ENCODE data around the gene TMEM184A. TPM values are rescaled to one million over a fixed set of nuclear protein-coding genes. Genes with fewer than 3 reads are reported as not detected.
"Not testable (repeated sequence)": the region's sequence is repeated elsewhere in the genome, so short reads cannot be mapped to it uniquely, and the experiment has no call there.

The TMEM184A gene
- polyA plus RNA-seq, 1 donor = 6.1 TPM

DNA sequence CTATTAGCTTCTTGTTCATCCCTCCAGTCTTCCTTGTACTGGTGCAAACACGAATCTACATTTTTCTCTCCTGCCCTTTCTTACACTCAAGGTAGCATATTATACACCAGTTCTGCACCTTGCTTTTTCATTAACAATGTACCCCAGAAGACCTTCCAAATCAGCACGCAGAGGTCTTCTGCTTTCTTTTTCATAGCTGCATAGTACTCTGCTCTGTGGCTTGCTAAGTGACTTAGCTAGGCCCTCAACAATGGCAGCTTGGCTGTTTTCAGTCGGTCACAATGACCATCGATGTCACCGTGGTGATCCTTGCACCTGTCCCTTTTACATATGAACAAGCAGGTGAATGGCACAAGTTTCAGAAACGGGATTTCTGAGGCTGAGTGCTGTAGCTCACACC lies 30.6 kb downstream of the TMEM184A start:
- DNase-seq = no peak

DNA sequence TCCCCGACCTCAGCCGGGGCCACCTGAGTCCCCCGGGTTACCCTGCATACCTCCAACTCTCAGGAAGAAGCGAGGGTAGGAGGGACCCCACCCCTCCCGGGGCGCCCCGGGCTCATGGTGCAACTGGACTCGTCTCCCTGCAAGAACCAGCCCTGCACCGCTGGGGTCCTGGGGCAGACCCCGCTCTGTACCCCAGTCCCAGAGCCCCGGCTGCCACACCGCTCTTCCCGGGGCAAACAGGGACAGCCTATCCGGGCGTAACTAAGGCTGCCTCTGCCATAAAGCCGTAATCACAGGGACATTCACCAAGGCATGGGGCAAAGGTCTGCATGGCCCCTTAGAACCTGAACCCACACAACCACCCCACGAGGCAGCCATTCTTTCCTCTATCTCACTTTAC lies 32.2 kb downstream of the TMEM184A start:
- no peak for DNase-seq

DNA sequence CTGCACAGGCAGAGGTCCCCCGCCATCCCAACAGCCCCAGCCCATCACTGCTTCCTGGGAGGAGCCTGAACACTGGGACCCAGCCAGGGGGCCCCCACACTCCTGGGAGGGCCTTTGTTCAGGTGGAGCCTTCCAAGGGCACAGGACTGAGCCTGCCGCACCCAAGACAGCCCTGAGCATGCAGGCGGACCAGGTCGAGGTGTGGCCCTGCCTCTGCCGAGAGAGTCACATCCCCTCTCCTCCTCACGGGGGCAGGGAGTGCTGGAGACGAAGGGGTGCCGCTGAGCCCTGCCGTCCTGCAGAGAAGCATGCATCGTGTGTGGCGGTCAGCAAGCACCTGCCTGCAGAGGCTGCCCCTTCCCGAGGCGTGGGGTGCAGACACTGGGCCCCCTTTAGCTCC lies 32.8 kb downstream of the TMEM184A start:
- no peak for DNase-seq

DNA sequence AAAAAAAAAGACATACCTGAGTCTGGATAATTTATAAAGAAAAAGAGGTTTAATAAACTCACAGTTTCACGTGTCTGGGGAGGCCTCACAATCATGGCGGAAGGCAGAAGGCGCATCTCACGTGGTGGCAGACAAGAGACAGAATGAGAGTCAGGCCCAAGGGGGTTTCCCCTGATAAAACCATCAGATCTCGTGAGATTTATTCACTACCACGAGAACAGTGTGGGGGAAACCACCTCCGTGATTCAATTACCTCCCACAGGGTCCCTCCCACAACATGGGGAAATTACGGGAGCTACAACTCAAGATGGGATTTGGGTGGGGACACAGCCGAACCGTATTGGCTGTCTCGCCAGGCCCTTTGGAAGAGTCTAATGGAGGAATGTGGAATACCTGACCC lies 34.5 kb downstream of the TMEM184A start:
- no peak for DNase-seq

DNA sequence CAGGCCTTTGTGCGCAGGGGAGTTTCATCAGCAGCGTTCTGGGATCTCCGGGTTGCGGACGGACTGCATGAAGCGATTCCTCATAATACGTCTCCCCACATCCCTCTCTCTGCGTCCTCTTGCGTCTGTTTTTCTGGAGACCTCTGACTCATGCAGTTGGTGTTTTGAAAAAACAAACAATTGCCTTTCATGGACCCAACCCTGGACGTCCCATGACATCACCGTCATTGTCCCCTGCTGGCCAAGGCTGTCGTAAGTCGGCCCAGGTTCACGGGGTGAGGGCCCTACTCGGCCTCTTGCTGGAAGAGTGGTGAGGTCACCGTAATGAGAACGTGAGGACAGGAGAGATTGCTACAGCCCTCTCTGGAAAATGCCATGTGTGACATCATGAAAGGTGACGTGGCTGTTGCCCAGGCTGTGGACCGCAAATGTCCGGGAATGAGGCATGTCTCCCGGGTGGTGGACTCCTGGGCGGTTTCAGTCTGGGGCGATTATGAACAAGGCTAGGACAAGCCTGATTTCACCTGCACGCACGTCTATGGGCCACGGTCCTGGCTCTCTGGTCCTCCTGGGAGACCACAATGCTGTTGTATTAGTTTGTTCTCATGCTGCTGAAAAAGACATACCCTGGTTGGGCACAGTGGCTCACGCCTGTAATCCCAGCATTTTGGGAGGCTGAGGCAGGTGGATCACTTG lies 35.3 kb downstream of the TMEM184A start:
- DNase-seq = no peak

DNA sequence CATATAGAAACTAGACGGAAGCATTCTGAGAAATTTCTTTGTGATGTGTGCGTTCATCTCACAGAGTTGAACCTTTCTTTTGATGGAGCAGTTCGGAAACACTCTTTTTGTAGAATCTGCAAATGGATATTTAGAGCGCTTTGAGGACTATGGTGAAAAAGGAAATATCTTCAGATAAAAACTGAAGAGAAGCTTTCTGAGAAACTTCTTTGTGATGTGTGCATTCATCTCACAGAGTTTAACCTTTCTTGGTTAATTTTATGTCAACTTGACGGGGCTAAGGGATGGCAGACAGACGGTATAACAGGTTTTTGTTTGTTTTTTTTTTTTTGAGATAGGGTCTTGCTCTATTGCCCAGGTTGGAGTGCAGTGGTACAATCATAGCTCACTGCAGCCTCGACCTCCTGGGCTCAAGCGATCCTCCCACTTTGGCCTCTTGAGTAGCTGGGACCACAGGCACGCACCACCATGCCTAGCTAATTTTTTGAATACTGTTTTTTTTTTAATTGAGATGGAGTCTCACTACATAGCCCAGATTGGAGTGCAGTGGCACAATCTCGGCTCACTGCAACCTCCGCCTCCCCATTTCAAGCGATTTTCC lies 36.6 kb downstream of the TMEM184A start:
- DNase-seq = not testable (repeated sequence)

DNA sequence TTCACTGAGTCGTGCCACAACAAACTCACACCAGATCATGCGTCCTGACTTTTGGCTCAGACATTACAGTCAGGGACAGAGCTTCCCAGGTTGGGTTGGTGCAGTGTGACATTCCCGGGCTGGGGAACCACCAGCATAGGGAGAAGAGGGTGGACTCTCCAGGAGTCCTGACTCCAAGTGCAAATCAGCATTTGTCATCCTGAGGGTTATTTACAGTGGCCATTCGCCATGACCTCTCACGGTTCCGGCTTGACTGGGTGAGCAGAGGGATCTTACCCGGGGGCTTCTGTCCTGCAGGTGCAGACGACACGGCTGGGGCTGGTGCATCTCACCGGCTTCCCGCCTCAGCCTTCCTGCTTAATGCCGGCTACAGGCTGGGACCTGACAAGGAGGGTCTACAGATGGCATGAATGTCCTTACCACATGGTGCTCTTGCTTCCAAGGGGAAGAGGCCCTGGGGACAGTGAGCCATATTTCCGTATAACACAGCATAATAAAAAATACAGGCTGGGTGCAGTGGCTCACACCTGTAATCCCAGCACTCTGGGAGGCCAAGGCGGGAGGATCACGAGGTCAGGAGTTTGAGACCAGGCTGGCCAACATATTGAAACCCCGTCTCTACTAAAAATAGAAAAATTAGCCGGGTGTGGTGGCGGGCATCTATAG lies 39.3 kb downstream of the TMEM184A start:
- no peak for DNase-seq

DNA sequence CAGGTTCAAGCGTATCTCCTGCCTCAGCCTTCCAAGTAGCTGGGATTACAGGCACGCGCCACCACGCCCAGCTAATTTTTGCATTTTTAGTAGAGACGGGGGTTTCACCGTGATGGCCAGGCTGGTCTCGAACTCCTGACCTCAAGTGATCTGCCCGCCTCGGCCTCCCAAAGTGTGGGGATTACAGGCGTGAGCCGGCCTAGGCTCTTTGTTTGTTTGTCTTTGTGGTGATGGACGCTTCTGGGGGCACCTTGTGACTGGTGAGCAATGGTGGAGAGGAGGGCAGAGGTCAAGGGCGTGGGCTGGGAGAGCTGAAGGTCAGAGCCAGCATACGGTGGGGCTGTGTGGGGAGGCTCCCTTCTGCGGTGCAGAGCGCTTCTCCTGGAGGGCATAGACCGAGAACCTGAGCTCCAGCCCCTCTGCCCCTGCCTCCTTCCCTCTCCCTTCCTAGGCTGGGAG lies 40.5 kb downstream of the TMEM184A start:
- DNase-seq = not testable (repeated sequence)

DNA sequence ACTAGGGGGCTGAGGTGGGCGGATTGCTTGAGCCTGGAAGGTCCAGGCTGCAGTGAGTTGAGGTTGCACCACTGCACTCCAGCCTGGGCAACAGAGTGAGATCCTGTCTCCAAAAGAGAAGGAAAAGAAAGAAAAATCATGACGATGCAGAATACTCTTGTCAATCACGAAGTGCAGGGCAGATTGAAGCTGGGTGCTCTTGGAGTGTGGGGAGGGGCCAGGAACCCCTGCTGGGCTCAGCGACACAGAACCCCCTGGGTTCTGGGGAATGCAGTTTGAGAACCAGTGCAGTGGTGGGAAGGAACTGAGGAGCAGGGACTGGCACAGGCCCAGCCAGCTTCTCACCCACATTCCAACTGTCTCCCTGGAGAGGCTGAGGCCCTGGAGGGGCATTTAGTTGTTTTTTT lies 41.0 kb downstream of the TMEM184A start:
- no peak for DNase-seq

DNA sequence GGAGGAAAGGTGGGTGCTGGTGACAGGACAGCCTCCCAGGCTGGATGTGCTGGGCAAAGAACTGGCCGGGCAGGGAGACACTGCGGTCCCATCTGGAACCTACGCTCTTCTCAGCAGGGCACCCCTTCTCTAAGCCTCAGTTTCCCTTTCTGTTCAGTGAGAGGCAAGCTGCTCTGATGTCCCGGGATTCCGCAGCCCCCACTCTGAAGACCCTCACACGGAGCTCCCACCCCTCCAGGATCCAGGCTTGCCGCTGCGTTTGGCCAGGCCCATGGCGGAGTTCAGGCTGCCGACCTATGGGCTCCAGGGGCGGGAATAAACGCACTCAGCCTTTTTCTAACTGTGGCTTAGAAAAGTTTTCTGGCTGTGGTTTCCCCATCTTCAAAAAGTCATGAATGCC lies 41.6 kb downstream of the TMEM184A start:
- no peak for DNase-seq

DNA sequence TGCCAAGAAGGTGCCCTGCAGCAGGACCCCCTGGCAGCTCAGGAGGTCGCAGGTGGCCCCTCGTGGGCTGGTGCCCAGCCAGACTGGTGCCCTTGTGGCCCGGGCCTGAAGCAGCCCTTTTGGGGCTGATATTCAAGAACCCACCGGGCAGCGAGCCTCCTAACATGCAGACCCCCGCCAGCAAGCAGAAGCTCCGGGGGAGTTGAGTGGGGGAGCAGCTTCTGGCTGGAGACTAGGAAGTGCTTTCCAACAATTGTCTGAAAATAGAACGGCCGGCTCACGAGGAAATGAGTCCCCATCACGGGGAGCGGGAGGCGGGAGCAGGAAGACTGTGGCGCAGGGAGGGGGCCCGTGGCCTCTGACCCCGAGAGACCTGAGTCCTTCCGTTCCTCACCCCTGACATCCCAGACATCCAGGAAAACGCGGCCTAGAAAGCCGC lies 42.3 kb downstream of the TMEM184A start:
- no peak for DNase-seq

DNA sequence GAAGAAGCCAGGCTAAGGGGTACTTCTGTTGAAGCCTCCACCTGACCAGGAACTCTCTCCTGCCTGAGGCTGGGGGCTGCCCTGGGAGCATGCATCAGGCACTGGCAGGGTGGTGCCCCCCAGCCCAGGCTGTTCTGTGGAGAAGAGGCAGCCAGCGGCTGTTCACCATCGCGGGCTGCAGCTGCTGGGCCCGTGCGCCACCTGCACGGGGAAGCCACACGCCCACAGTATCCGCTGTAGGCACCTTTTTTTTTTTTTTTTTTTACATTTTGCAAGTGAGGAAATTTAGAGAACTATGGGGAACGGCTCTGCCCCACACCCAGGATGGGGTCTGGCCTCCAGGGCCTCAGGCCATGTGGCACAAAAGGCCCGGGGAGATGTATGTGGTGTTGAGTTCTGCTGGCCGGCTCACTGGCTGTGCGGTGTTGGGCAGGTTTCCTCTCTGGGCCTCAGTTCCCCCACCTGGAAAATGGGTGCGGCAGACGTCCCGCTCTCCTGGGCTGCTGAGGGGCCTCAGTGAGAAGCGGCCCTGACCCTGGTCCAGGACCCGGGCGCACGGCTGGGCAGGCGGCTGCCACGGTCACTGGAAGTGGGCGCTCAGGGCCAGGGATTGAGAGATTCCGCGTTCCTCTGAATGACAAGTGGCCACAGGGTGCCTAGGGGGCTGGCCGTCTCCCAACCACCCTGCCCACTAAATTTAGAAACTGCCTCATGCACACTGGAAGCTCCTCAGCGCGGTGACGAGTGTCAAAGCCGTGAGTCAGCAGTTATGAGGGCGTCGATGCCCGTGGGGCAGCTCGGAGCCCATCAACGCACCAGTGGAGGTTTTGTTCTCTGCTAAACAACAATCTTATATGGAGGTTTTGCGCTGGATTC lies 43.0 kb downstream of the TMEM184A start:
- no peak for DNase-seq

DNA sequence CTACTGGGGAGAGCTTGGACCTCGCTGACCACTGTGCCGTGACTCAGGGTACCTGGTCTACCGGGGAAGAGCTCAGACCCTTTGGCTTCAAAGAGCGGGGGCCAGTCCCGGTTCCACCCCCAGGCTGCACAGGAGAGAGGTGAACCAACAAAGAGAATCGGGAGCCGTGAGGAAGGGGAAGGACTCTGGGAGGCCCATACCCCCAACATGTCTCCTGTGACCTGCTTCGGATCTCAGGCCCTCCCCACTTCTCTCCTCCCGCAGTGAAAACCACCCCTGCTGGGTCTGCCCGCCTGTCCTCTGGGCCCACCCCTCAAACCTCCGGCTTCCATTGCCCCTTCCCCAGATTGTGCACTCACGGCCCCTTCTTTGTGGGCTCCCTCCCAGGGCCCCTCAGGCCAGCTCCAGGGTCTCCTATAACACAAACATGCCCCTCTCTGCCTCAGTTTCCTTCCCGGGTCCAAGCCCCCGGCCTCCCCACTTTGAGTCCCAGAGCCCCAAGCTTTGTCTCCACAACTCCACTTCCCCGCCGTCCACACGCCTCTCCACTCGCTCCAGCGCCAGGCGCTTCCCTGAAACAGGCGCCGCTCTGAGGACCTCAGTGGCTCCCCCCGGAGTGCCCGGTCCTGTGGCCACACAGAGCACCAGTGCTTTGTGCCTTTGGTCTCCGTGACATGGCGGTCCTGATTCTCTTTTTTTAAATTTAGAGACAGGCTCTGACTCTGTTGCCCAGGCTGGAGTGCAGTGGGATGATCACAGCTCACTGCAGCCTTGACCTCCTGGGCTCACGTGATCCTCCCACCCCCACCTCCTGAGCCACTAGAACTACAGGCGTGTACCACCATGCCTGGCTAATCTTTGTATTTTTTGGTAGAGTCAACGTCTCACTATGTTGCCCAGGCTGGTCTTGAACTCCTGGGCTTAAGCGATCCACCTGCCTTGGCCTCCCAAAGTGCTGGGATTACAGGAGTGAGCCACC lies 44.3 kb downstream of the TMEM184A start:
- DNase-seq = no peak

DNA sequence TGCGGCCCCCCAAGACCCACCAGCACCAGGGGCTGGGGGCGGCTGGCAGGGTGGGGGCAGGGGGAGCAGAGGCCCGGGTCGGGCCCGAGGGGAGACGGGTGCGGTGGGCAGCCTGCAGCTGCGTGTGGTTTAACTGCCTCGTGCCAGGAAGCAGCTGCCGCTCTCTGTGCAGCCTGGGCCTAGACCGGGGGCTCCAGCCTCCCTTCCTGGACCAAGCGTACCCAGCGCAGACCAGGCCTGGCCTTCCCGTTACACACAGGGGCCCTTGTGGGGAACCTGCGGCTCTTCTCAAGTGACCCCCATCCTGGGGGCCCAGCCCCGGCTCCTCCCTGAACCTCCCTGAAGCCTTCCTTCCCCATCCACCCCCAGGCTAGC lies 45.2 kb downstream of the TMEM184A start:
- no peak for DNase-seq

DNA sequence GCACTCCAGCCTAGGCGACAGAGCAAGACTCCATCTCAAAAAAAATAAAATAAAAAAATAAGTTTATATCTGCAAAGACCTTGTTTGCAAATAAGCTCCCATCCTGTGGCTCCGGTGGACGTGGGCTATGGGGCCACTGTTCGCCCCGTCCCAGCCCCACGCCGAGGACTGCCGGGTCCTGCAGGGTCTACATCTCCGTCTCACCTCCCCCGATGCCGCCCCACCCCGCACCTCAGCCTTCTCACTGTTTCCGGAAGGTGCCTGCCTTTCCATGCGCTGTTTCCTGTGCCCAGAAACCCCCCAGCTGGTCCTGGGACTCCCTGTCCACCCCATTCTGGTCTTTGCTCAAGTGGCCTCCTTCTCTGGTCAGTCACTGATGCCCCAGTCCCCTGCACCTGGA lies 46.8 kb downstream of the TMEM184A start:
- DNase-seq = no peak

DNA sequence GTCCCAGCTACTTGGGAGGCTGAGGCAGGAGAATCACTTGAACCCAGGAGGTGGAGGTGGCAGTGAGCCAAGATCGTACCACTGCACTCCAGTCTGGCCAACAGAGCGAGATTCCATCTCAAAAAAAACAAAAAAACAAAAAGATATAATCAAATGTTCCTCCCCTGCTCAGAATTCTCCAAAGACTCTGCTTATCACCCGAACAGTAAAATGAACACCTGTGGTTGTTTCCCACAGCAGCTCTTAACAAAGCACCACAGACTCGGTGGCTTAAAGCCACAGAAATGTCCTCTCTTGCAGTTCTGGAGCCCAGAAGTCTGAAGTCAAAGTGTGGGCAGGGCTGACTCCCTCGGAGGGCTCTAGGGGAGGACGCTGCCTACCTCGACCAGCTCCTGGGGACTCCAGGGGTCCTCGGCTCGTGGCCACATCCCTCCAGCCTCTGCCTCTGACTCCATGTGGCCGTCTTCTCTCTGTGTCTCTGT lies 47.7 kb downstream of the TMEM184A start:
- no peak for DNase-seq

DNA sequence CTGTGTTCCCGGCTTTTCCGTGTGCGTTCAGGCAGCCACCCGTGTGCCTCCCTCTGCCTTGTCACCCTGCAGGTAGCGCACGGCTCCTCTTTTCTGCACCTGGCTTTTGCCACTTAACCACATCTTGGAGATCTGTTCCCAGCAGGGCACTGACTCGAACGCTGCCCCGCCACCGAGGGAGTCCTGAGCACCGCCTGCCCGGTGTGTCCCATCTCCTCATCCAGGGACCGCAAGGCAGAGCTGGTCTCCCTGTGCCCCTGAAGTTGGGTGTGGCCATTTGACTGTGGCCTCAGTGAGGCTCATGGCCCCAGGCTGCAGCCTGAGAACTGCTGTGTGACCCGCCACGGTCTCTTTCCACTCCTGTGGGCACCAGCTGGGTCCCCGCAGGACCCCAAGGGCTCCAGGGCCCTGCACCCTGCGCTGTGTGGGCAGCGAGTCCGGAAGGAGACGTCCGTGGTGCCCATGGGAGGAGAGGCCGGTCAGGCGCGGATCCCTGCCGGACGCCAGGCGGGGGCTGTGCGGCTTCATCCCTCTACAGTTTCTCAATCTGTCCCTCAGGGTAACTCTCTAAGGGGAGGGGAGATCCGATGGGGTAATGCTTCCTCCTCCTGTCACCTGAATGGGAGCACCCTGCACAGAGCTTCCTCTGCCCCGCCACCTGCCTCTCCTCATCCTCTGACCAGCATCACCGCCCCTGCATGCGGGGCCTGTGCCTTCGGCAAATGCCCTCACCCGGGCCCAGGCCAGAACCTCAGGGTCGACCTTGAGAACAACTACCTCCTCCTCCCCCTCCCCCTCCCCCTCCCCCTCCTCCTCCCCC lies 50.1 kb downstream of the TMEM184A start:
- peak; percentile 20 for DNase-seq

DNA sequence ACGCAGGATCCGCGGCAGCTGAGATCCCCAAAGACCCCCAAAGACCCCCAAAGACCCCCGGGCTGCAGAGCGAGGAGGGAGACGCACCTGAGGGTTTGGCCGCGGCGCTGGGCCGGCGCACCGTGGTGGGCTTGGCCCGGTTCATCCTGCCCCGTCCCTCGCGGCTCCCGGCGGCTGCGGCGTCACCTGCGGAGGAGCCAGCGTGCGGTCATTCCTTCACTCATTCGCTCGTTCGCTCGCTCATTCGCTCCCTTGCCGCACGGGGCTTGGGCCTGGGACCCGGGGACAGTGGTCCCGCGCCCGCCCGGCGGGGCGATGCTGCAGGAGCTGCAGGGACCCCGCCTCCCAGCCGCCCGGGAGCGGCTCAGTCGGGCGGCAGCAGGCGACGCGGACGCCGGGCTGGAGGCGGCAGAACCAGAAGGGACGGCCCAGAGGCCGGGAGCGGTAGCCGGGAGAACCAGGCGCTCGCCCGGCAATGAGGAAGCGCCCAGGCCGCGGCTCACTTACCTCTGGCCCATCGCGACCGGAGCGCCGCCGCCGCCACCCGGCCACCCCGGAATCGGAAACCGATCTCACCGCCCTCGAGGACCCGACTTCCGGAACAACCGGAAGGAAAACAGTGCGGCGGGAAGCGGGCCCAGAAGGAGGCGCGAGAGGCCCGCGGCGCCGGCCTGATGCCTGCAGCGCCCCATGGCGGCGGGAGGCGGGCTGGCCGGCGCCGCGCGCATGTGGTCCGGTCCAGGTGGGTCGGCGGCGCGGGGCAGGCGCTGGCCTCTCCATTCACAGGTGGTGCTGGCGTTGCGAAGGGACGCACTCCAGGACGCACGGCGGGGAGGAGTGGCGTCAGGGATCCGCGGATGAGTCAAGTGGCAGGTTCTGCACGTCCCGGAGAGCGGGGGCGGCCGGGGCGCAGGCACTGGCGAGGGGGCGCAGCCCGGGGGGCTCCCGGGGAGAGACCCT lies 51.9 kb downstream of the TMEM184A start, which contains the start of gene INTS1:
Gene INTS1 (minus strand): TSS at position 574 of the 960 bp plus-strand sequence. CDS start 429 bp downstream, at position 145.
- DNase-seq = peak; percentile 90

DNA sequence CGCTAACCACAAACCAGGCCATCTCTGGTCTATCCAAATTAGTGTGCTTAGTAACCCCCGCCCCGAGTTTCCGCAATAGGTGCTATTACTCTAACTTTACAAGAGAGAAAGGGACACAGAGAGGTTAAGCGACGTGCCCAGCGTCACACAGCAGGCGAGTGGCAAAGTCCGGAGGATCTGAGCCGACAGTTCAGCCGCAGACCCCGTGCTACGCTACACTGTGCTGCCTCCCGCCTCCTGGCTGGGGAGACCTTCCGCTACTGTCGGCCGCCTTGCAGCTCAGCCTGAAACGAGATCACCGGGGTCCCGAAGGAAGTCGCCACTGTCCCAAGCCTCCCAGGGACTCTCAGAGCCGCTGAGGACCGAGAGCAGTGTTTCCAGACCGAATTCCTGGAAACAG lies 52.6 kb downstream of the TMEM184A start:
- no peak for DNase-seq

Measured in left kidney (tissue), 2 donors.